Vagina (tissue), 2 donors: ENCODE data around the gene SH3D19.

ENCODE experiments used
- CTCF ChIP-seq, 3 experiments: fragments of 450-650 bp in 2 of 3; fragments of 200-600 bp in 1 of 3; sonication (generic) in 1 of 3; IDR thresholded peaks; one replicate each; pipeline ENCODE4 v1.5.1; 2017 to 2019; ENCODE audit warnings: antibody characterized with exemption in 3 of 3, mild to moderate bottlenecking in 2 of 3, moderate library complexity in 2 of 3
- POLR2A ChIP-seq, 2 donors: fragments of 450-650 bp; IDR thresholded peaks; one replicate each; pipeline ENCODE4 v1.6.1; 2017; ENCODE audit warnings: antibody characterized with exemption in 2 of 2, mild to moderate bottlenecking in 2 of 2, moderate library complexity in 2 of 2
- POLR2AphosphoS5 ChIP-seq, 2 donors: sonication (generic); formaldehyde crosslinking; IDR thresholded peaks; one replicate each; pipeline ENCODE4 v1.9.0; 2017; ENCODE audit warnings: antibody characterized with exemption in 2 of 2, mild to moderate bottlenecking in 2 of 2, low read depth in 1 of 2; ENCODE audit not compliant: insufficient read depth in 1 of 2

- TF ChIP-seq CTCF (IDR thresholded peaks at IDR 0.05) (no peak), POLR2A (IDR thresholded peaks at IDR 0.05) (no peak), POLR2AphosphoS5 (IDR thresholded peaks at IDR 0.05; ENCODE audit: insufficient read depth in 1 of 2, low read depth in 1 of 2) (no peak)
Observed at GRCh38 chr4:151091047-151091446, 234.4 kb downstream of the SH3D19 start.
